ENCODE measurements around the gene ZFP90. TPM values are rescaled to one million over a fixed set of nuclear protein-coding genes. Genes with fewer than 3 reads are reported as not detected.

ZFP90 gene
- 14.7 and 16.9 TPM in 2 replicates for total RNA-seq

DNA sequence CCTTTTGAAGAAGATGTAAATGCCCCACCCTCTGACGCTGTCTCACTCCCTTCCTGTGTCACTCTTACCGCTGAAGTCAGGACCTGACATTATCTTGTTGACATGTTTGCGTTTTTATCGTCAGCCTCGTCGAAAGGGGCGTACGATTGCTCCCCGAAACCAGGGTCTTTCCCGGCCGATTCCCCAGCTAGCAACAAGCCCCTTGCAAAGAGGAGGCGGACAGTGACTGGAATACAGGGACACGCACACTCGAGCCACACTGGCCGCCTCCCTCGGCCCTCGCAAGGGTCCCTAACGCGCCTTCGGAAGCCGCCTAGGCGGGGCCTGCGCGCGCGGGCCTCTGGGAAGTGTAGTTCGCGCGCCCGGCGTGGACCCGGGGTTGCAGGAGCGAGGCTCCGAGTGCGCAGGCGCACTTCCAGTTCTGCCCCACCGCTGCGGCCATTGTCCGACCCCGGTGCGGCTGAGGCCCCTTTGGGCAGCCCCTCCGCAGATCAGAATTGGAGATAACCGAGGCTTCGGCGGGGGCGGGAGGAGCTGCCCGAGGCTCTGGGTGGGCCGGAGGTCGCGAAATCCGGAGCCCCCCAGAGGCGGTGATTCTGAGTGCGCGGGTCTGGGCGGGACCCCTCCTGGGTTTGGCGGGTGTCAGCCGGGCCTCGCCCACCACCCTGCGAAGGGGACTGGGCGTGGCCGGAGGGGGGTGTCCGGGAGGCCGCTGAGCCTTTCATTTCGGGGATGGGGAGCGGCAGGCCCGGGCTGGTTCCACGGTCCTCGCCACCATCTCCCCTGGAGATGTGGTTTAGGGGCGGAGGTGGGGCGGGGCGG is at the start of gene ZFP90:
ZFP90 (plus strand) TSS at position 412 of the 822 bp plus-strand sequence. CDS start 502 bp downstream, outside the sequence.

Other genes with a start within 250 kb of the ZFP90 start
- gene SLC7A6OS, start 228.3 kb upstream of the ZFP90 start, total RNA-seq: 6.5 and 9.2 TPM in 2 replicates
- 33.7 and 43.9 TPM in 2 replicates for gene PRMT7, start 228.3 kb upstream of the ZFP90 start, total RNA-seq
- gene SMPD3, start 90.8 kb upstream of the ZFP90 start, total RNA-seq: not detected in 2 replicates
- 567 and 645 TPM in 2 replicates for gene CDH3, start 106.0 kb downstream of the ZFP90 start, total RNA-seq
- 224 and 265 TPM in 2 replicates for gene CDH1, start 198.0 kb downstream of the ZFP90 start, total RNA-seq